NCI-H446 treated with DMSO at 0.1 percent for 48 hours (cell line): ENCODE results near the gene CCND2.

Experiments used
- DNase-seq: peaks from one replicate; lab custom pipeline; 2025; lab: John Stamatoyannopoulos, UW

CCND2 gene

GRCh38 chr12:4289998-4290790 lies 16.6 kb downstream of the CCND2 start:
- DNase-seq: no peak

DNA sequence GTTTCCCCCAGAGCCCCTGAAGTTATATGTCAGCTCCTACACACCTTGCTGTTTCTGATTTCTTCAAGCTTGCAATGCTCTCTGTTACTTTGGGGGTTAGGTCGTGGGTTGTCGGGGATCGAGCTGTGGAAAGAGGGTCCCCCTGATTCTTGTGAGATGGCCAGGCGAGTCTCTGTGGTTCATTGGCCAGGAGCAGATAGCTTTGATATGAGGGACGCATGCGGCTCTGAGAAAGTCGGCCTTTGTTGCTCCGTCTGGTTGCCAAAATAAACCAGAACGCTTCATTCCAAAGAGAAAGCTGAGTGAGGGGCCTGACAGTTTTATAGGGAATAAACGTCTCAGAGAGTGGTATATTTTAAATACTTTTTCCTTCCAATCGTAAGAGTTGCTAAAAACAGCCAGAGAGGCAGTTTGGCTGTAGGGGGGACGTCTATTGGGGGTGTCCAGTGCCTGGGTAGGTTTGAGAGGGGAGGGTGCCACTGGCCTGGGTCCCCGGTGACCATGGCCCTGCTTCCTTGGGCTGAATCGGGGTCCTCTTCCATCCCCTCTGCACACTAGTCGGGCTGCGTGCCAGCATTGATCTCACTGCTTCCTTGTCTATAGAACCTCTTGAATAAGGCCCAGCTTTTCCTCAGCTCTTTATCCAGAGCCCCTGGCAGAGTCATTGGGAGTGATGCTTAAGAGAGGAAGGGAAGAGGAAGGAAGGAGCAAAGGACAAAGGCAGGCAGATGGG lies 18.9 kb downstream of the CCND2 start:
- no peak for DNase-seq

GRCh38 chr12:4293299-4293965 lies 19.9 kb downstream of the CCND2 start:
- no peak for DNase-seq

- no peak for DNase-seq
These were observed 20.5 kb downstream of the CCND2 start for GRCh38 chr12:4293966-4294505.

DNA sequence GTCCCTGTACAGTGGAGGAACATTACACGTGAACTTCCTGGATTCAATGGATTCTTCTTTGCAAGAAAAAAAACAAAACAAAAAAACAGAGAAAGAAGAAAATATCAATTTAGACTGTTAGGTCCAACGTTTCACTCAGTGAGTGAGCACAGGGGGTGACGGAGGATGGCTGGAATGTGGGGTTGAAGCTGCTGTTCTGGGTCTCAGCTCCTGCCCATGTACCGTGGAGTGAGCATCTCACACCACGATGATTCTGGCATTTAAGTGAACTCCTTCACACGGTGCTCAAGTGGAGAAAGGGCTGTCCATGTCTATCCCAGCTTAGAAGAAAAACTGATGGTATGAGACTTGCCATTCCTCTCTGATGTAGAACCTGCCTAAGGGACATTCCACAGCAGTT lies 23.2 kb downstream of the CCND2 start:
- no peak for DNase-seq

DNA sequence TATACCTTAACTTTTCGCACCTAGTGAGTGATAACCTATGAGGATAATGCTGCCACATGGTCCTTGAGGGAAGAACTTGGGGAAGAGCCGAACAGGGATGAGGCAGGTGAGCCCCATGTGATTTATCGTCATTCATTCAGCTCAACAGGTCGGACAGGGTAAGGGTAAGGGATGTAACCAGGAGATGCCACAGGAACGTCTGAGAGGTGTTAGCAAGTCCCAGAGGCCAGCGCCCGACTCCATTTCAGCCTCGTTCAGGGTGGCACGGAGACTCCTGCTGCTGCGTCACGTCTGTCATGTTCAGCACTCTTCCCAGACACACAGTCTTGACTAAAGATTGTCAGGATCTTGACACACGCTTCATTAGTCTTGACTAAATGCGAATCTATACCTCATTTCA lies 24.1 kb downstream of the CCND2 start:
- DNase-seq: no peak

- DNase-seq: no peak
These were observed 27.3 kb downstream of the CCND2 start for GRCh38 chr12:4300883-4301282.

GRCh38 chr12:4301932-4302501 lies 28.5 kb downstream of the CCND2 start:
- no peak for DNase-seq

GRCh38 chr12:4302881-4303280 lies 29.3 kb downstream of the CCND2 start:
- no peak for DNase-seq

DNA sequence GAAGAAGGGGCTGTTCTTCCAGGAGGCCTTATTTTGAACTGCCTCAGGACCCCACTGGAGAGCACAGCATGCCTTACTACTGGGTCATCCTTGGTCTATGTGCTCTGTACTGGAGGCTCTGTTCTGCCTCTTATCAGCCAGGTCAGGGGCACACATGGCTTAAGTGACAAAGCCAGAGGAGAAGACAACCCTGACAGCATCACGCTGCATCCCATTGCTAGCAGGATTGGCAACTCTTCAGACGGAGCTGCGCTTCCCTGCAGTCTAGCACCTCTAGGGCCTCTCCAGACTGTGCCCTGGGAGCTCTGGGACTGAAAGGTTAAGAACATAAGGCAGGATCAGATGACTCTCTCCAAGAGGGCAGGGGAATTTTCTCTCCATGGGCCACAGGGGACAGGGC lies 30.2 kb downstream of the CCND2 start:
- DNase-seq: no peak

DNA sequence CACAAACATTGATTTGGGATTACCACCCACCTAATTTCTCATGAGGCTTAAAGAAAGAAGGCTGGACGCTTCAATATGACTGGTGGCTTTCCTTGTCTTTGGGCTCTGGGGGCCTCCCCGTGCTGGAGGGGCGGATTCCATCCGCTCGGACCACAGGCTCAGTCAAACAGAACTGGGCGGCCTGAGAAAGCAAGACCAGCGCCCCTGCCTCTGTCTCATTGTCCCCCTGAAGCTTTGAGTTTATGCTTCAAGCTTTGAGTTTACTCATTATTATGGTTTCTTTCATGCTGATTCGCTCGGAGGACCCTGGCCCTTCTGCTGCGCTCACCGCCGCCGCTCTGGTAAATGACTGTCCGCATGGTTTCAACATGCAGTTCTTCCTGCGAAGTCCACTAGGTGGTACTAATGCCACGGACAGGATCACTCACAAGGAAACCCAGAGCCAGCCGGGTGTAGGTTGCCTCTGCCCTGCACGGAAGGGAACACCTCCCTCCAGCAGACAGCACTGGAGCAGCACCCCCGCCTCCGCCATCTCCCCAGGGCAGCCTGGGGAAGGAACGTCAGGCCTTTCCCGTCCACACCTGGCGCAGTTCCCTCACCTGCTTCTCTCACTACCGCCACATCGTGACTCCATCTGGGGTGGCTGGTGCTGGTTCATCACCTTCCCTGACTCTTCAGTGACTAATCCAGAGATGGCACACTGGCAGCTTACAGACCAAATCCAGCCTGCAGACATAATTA lies 34.2 kb downstream of the CCND2 start:
- DNase-seq: no peak

GRCh38 chr12:4308334-4308950 lies 34.9 kb downstream of the CCND2 start:
- no peak for DNase-seq

DNA sequence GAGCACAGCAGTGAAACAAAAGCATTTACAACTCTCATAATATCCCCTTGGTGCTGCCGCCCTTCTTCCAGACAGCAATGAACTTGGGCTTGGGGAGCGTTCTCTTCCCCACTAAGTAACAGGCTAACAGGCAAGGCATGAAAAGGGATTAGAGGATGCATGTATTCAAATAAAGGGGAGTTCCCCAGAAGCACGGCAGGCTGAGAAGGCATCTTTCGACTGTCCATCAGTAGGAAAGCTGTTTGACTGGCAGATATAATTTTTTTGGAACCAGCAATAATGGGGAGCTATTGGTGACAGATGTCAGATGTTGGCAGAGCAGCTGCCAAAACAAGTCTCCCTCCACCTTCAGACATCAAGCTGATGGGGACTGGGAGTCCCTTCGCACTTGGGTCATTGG lies 38.2 kb downstream of the CCND2 start:
- DNase-seq: no peak

GRCh38 chr12:4312251-4312650 lies 38.7 kb downstream of the CCND2 start:
- DNase-seq: no peak

DNA sequence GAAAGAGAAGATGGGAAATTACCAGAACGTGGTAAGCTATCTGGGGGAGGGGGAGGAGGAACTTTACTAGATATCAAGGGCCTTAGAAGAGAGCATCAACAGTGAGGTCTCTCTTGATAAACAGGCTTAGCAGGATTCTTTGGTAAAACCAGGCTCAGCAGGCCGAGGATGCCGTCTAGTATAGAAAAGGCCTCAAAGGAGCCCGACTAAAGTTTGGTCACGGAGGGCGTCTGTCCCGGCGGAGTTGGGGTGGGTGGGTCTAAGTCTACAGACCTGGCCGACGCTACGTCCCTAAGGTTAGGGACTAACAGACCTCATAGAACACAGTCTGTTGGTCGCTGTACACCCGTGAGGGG lies 46.9 kb downstream of the CCND2 start:
- no peak for DNase-seq

DNA sequence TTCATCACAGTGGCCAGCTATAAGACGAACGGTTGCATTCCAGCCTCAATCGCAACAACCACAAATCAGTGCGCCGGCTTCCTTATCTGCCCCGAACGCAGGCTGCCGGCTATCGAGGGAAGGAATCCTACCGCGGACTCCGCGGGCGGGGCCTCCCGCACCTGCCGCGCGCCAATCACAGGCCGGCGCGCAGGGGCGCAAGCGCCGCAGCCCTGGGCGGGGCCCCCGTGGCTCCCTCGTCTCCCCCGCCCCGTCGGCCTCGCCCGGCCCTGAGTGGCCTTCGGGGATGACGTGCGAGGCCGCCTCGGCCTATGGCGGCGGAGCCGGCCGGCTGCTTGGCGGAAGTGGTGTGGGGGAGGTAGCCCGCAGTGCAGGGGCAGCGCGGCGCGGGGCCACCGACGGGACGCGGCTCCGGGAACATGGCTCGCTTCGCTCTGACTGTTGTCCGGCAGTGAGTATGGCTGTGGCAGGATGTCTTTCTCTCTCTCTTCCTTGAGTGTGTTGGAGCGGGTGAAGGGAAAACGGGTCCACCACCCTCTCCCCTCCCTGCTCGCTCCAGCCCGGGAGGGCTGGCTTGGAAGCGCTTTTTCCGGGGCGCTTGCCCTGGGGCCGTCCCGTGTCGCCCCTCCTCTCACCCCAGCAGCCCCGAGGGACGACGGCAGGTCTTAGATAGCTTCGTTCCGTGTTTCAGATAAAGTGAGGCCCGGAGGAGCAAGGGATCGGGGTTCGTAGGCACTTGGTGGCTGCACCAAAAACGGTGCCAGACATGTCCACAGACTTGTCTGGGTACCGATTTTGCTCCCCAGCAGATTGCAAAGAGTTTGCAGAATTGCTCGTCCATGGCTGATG lies 47.5 kb downstream of the CCND2 start, which contains the start of gene TIGAR:
TSS of gene TIGAR (plus strand) at position 361 of the 849 bp plus-strand sequence. CDS start at position 420, 59 bp downstream.
- peak; percentile 88 for DNase-seq

DNA sequence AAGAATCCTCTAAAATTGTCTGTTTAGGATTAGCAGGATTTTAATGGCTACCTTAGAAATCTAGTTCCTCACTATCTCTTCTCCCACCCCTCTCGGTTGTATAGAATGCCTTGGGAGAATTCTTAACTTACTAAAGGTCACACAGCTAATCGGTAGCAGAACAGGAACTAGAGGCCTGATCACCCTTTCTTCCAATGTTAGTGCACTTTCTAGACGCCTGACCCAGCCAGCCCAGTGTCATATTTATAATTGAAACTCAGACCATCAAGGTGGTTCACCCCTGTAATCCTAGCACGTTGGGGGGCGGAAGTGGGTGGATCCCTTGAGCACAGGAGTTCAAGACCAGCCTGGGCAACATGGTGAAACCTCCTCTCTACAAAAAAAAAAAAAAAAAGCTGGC lies 49.2 kb downstream of the CCND2 start:
- no peak for DNase-seq
